GM18870 (cell line): ENCODE results near the gene ZNF565.
"Not testable (repeated sequence)": the region's sequence is repeated elsewhere in the genome, so short reads cannot be mapped to it uniquely, and the experiment has no call there.

Experiments
- ATAC-seq: cut with Tn5 transposase; IDR thresholded peaks from one replicate; pipeline ENCODE4 v1.9.1; 2021; ENCODE audit warnings: moderate library complexity; ENCODE audit not compliant: unreplicated experiment

ZNF565 gene

DNA sequence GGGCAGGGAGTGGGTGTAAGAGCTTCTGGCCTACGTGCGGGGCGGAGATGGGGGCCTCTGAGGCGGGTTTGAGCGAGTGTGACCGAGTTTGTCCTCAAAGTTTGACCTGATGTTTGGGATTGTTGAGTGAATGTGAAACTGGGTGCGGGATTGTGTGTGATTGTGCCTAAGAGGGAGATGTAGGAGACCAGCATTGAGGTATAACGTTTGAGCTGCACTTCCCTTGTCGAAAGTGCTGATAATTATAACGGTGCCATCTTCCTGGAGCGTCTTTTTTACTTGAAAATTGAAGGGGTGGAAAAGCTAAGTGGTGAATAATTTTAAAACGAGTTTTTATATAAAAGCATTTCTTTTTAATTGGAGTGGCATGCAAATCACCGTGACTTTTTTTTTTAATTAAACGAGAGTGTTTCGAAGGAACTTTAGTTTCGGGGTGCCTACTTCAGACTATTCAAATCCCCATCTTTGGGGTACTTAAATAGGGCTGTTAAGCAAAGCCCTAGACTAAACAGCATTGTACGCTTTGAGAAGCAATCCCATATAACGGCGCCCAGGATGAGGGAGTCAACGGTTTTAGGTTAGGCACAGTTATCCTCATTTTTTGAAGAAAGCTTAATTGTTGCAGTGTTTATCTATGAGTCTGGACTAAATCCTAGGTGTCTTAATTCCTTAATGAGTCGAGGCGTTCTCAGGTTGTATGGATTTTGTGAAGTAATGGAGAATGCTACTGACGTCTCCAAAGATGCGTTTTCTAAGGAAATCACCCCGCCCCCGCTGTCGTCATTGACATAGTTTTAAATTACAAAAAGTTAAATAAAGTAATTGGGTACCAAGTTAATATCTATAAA, 1.0 kb upstream of the ZNF565 start:
- ATAC-seq: no peak

DNA sequence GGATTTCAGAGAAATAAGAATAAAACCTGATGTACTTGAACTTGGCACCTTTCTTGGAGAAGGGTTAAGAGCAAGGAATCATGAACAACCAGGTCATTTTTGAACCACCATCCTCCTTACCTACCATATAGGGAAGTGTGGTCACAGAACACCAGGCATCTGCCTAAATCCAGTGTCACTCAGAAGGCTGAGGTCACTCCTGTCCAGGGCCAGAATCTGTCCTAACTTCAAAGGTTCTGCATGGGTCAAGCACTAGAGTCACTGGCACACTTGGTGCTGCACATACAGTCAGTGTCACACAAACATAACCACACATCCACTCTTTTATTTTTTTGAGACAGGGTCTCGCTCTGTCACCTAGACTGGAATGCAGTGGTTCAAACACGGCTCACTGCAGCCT, 1.6 kb downstream of the ZNF565 start:
- ATAC-seq: no peak

DNA sequence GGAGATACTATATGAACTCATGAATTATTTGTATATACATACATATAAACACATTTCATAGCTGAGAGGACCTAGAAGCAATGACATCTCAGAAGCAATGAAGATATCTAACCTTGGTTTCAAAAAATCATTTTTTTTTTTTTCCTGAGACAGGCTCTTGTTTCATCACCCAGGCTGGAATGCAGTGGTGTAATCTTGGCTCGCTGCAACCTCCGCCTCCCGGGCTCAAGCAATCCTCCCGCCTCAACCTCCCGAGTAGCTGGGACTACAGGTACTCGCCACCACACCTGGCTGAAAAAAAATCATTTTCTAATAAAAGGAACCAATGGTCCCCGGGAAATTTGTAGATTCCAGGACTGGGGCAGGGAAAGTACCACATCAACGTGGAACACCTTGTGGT, 4.0 kb downstream of the ZNF565 start:
- ATAC-seq: no peak

DNA sequence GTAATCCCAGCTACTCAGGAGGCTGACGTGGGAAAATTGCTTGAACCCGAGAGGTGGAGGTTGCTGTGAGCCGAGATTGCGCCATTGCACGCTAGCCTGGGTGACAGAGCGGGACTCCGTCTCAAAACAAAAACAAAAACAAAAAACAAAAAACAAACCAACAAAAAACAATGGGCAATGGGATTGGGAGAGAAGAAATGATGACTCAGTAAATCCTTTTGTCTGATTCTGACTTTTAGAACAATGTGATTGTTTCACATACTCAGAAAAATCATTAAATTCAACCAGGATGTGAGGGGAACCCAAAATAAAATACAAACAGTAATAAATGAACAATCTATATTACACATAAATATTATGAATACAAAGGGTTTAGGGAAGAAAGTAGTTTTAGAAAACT, 5.1 kb downstream of the ZNF565 start:
- ATAC-seq: no peak

- ATAC-seq: no peak
Observed at GRCh38 chr19:36207605-36208252, 6.7 kb downstream of the ZNF565 start.

GRCh38 chr19:36203293-36203692, 11.2 kb downstream of the ZNF565 start:
- ATAC-seq: no peak

GRCh38 chr19:36201684-36202083, 12.8 kb downstream of the ZNF565 start:
- no peak for ATAC-seq

DNA sequence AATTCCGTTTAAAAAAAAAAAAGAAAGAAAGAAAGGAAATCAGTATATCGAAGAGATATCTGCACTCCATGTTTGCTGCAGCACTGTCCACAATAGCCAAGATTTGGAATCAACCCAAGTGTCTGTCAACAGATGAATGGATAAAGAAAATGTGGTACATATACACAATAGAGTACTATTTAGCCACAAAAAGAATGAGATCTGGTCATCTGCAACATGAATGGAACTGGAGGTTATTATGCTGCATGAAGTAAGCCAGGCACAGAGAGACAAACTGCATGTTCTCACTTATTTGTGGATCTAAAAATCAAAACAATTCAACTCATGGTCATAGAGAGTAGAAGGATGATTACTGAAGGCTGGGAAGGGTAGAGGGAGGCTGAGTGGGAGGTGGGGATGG, 16.3 kb downstream of the ZNF565 start:
- ATAC-seq: no peak

GRCh38 chr19:36196249-36196648, 18.2 kb downstream of the ZNF565 start:
- no peak for ATAC-seq

GRCh38 chr19:36186722-36187121, 27.7 kb downstream of the ZNF565 start:
- ATAC-seq: not testable (repeated sequence)

DNA sequence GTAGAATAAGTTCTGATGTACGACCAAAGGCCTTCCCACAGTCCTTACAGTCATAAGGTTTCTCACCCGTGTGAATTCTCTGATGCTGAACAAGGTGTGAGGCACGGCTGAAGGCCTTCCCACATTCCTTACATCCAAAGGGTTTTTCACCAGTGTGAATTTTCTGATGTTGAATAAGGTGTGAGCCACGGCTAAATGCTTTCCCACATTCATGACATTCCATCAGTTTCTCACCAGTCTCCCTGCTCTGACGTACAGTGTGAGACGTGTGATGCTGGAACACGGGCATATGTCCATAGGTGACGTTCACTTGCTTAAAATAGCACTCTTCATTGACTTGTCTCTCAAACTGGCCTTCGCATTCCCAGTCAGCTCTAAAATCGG, 31.2 kb downstream of the ZNF565 start:
- ATAC-seq: no peak

DNA sequence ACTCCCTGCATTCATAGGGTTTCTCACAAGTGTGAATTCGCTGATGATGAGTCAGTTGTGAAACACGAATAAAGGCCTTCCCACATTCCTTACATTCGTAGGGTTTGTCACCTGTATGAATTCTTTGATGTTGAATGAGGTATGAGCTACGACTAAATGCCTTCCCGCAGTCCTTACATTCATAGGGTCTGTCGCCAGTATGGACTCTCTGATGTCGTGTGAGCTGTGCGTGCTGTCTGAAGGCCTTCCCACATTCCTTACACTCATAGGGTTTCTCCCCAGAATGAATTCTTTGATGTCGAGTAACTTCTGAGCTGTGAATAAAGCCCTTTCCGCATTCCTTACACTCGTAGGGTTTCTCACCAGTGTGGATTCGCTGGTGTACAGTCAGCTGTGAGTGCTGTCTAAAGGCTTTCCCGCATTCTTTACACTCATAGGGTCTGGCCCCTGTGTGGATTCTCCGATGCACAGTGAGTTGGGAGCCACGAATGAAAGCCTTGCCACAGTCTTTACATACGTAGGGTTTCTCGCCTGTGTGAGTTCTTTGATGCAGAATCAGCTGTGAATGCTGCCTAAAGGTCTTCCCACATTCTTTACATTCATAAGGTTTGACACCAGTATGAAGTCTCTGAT, 31.7 kb downstream of the ZNF565 start:
- ATAC-seq: no peak

- not testable (repeated sequence) for ATAC-seq
Observed at GRCh38 chr19:36179077-36179476, 35.4 kb downstream of the ZNF565 start.

- not testable (repeated sequence) for ATAC-seq
Observed at GRCh38 chr19:36173846-36174245, 40.6 kb downstream of the ZNF565 start.

GRCh38 chr19:36172852-36173251, 41.6 kb downstream of the ZNF565 start:
- ATAC-seq: no peak

GRCh38 chr19:36169084-36169760, 45.2 kb downstream of the ZNF565 start:
- ATAC-seq: no peak

- no peak for ATAC-seq
Observed at GRCh38 chr19:36163813-36164212, 50.7 kb downstream of the ZNF565 start.

DNA sequence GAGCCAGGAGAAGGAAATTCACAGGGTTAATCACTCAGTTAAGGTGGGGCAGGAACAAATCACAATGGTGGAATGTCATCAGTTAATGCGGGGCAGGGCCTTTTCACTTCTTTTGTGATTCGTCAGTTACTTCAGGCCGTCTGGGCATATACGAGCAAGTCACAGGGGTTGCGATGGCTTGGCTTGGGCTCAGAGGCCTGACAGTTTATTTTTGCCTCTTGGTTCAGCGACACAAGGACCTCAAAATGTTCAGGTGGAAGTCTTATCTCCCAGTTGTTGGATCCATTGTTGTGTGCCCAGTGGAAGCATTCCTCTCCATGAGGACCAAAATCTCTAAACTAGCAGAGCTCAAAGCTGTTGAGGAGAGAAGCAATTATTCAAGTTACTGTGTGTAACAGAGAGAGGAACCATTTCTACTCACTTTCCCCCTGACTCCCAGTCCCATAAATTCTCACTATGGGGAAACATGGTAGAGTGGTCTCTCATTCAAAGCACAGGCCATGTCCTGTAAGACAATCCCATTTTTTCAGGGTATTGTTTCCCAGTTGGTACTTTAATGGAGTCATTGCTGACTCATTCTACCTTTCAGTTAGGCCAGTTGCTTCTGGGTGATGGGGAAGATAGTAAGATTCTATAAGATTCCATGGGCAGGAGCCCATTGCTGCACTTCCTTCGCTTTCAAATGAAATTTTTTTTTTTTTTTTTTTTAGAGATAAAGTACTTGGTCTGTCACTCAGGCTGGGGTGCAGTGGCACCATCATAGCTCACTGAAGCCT, 53.5 kb downstream of the ZNF565 start:
- ATAC-seq: no peak

DNA sequence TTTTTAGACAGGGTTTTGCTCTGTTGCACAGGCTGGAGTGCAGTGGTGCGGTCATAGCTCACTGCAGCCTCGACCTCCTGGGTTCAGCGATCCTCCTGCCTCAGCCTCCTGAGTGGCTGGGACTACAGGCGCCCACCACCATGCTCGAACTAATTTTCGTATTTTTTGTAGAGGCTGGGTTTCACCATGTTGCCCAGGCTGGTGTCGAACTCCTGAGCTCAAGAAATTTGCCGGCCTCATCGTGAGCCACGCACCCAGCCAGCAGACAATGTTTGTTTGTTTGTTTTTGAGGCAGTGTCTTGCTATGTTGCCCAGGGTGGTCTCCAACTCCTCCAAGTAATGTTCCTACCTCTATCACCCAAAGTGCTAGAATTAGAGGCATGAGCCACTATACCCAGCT, 61.3 kb downstream of the ZNF565 start:
- no peak for ATAC-seq

- no peak for ATAC-seq
Observed at GRCh38 chr19:36152352-36153091, 61.9 kb downstream of the ZNF565 start, which contains the start of gene COX7A1. Gene COX7A1, minus strand, starts transcription at chr19:36152447. Its CDS starts 40 bp downstream, at chr19:36152407.
